A549 (cell line): ENCODE data around the gene NTN5.

Source experiments
- EHMT2 ChIP-seq: fragments of 200-600 bp; sonication (generic); IDR thresholded peaks from 2 replicates; pipeline ENCODE4 v1.6.1; 2016; ENCODE audit warnings: antibody characterized with exemption, low read depth, mild to moderate bottlenecking, moderate library complexity
- EP300 ChIP-seq, 2 experiments: fragments of >200 bp; sonication (Bioruptor Twin); formaldehyde crosslinking; IDR thresholded peaks; 2 replicates in 1 of 2; 3 replicates in 1 of 2; pipeline ENCODE4 v1.6.1; 2016 to 2017
- ESRRA ChIP-seq: fragments of 150-350 bp; IDR thresholded peaks from 2 replicates; pipeline ENCODE4 v1.6.1; 2014; ENCODE audit warnings: mild to moderate bottlenecking, low read length, borderline replicate concordance
- JUNB ChIP-seq: fragments of >200 bp; sonication (Bioruptor Twin); formaldehyde crosslinking; IDR thresholded peaks from 2 replicates; pipeline ENCODE4 v1.6.1; 2016
- KDM5A ChIP-seq: fragments of 200-600 bp; sonication (generic); IDR thresholded peaks from 2 replicates; pipeline ENCODE4 v1.6.1; 2016; ENCODE audit warnings: antibody characterized with exemption, mild to moderate bottlenecking
- MAFK ChIP-seq: fragments of 450-650 bp; IDR thresholded peaks from 2 replicates; pipeline ENCODE4 v1.6.1; 2014; ENCODE audit not compliant: partially characterized antibody
- MAZ ChIP-seq: fragments of 150-350 bp; IDR thresholded peaks from 2 replicates; pipeline ENCODE4 v1.6.1; 2014; ENCODE audit warnings: antibody characterized with exemption, low read depth, low read length, borderline replicate concordance
- MYC ChIP-seq: IDR thresholded peaks from 2 replicates; pipeline ENCODE4 v1.6.1; 2012; ENCODE audit warnings: mild to moderate bottlenecking, inconsistent platforms, low read length, improper control_type of control experiment, borderline replicate concordance
- RCOR1 ChIP-seq: fragments of 150-350 bp; IDR thresholded peaks from 2 replicates; pipeline ENCODE4 v1.6.1; 2014; ENCODE audit warnings: antibody characterized with exemption, low read length, low read depth
- SMC3 ChIP-seq: fragments of >200 bp; sonication (Bioruptor Twin); formaldehyde crosslinking; IDR thresholded peaks from 3 replicates; pipeline ENCODE4 v1.6.1; 2018; ENCODE audit warnings: inconsistent platforms
- TF ChIP-seq, protein P1 (sequence below): IDR thresholded peaks from 2 replicates; pipeline ENCODE4 v1.6.1; 2012
- TF ChIP-seq, protein P2 (sequence below): fragments of 200-600 bp; sonication (generic); IDR thresholded peaks from 2 replicates; pipeline ENCODE4 v1.6.1; 2016; ENCODE audit warnings: antibody characterized with exemption, mild to moderate bottlenecking, moderate library complexity
- TF ChIP-seq, protein P3 (sequence below): fragments of >200 bp; sonication (Bioruptor Twin); formaldehyde crosslinking; IDR thresholded peaks from 3 replicates; pipeline ENCODE4 v1.5.1; 2016
- TF ChIP-seq, protein P4 (sequence below): fragments of 450-650 bp; IDR thresholded peaks from 2 replicates; pipeline ENCODE4 v1.6.1; 2014; ENCODE audit warnings: antibody characterized with exemption

DNA sequence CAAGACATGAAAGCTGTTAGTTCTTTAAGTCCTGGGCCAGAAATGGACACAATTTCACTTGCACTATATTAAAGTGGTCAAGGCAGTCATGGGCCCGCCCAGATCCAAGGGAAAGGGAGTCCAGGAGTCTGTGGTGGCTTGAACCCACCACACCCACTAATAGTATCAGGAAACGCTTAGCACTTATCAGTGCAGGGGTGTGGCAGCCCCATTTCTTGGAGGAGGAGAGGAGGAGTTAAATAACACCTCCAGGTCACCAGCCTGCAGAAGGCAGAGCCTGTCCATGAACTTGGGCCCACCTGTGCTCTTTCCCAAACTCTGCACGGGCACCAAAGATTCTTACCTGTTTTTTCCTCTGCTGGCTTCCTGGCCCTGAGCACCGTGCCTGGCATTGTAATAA is 5.4 kb upstream of the NTN5 start:
- TF ChIP-seq MYC (no peak), JUNB (no peak), EP300 (IDR thresholded peaks at IDR 0.05) (no peak), MAFK (no peak), EHMT2 (no peak), KDM5A (no peak), RCOR1 (no peak), ESRRA (no peak), MAZ (no peak), SMC3 (no peak)
- TF ChIP-seq, protein P1, sequence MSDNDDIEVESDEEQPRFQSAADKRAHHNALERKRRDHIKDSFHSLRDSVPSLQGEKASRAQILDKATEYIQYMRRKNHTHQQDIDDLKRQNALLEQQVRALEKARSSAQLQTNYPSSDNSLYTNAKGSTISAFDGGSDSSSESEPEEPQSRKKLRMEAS = no peak
- TF ChIP-seq, protein P2, sequence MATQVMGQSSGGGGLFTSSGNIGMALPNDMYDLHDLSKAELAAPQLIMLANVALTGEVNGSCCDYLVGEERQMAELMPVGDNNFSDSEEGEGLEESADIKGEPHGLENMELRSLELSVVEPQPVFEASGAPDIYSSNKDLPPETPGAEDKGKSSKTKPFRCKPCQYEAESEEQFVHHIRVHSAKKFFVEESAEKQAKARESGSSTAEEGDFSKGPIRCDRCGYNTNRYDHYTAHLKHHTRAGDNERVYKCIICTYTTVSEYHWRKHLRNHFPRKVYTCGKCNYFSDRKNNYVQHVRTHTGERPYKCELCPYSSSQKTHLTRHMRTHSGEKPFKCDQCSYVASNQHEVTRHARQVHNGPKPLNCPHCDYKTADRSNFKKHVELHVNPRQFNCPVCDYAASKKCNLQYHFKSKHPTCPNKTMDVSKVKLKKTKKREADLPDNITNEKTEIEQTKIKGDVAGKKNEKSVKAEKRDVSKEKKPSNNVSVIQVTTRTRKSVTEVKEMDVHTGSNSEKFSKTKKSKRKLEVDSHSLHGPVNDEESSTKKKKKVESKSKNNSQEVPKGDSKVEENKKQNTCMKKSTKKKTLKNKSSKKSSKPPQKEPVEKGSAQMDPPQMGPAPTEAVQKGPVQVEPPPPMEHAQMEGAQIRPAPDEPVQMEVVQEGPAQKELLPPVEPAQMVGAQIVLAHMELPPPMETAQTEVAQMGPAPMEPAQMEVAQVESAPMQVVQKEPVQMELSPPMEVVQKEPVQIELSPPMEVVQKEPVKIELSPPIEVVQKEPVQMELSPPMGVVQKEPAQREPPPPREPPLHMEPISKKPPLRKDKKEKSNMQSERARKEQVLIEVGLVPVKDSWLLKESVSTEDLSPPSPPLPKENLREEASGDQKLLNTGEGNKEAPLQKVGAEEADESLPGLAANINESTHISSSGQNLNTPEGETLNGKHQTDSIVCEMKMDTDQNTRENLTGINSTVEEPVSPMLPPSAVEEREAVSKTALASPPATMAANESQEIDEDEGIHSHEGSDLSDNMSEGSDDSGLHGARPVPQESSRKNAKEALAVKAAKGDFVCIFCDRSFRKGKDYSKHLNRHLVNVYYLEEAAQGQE = no peak
- TF ChIP-seq, protein P3, sequence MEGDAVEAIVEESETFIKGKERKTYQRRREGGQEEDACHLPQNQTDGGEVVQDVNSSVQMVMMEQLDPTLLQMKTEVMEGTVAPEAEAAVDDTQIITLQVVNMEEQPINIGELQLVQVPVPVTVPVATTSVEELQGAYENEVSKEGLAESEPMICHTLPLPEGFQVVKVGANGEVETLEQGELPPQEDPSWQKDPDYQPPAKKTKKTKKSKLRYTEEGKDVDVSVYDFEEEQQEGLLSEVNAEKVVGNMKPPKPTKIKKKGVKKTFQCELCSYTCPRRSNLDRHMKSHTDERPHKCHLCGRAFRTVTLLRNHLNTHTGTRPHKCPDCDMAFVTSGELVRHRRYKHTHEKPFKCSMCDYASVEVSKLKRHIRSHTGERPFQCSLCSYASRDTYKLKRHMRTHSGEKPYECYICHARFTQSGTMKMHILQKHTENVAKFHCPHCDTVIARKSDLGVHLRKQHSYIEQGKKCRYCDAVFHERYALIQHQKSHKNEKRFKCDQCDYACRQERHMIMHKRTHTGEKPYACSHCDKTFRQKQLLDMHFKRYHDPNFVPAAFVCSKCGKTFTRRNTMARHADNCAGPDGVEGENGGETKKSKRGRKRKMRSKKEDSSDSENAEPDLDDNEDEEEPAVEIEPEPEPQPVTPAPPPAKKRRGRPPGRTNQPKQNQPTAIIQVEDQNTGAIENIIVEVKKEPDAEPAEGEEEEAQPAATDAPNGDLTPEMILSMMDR = no peak
- TF ChIP-seq, protein P4, sequence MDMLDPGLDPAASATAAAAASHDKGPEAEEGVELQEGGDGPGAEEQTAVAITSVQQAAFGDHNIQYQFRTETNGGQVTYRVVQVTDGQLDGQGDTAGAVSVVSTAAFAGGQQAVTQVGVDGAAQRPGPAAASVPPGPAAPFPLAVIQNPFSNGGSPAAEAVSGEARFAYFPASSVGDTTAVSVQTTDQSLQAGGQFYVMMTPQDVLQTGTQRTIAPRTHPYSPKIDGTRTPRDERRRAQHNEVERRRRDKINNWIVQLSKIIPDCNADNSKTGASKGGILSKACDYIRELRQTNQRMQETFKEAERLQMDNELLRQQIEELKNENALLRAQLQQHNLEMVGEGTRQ = no peak
